Breast epithelium (tissue), 3 donors: ENCODE data around the gene C8A.

Experiments used
- POLR2A ChIP-seq: fragments of 450-650 bp; IDR thresholded peaks from one replicate; pipeline ENCODE4 v1.6.1; 2016; ENCODE audit warnings: antibody characterized with exemption, mild to moderate bottlenecking, moderate library complexity
- POLR2AphosphoS5 ChIP-seq, 3 donors: sonication (generic); formaldehyde crosslinking; IDR thresholded peaks; one replicate each; pipeline ENCODE4 v1.6.1; 2017; ENCODE audit warnings: antibody characterized with exemption in 3 of 3

GRCh38 chr1:56938646-56939045 is 84.0 kb downstream of the C8A start:
- TF ChIP-seq POLR2AphosphoS5 (IDR thresholded peaks at IDR 0.05): no peak
- TF ChIP-seq POLR2A: no peak
